ENCODE data around the gene ACD. TPM values are rescaled to one million over a fixed set of nuclear protein-coding genes. Genes with fewer than 3 reads are reported as not detected.

ACD gene
- polyA plus RNA-seq, 1 donor from 2014 or later: 48.6 TPM

Other genes with a start within 250 kb of the ACD start
- gene ZDHHC1, start 243.8 kb downstream of the ACD start, polyA plus RNA-seq: 0.33 TPM
- not detected for gene HSD11B2, start 229.1 kb downstream of the ACD start, polyA plus RNA-seq
- 160 TPM for gene ATP6V0D1, start 179.1 kb downstream of the ACD start, polyA plus RNA-seq
- not detected for gene AGRP, start 176.7 kb downstream of the ACD start, polyA plus RNA-seq
- 43.8 TPM for gene RIPOR1, start 131.4 kb downstream of the ACD start, polyA plus RNA-seq
- gene CTCF, start 97.7 kb downstream of the ACD start, polyA plus RNA-seq: 70.9 TPM
- 14.5 TPM for gene CARMIL2, start 15.1 kb downstream of the ACD start, polyA plus RNA-seq
- 18.5 TPM for gene PARD6A, start 700 bp upstream of the ACD start, polyA plus RNA-seq
- gene ENKD1, start 6.5 kb upstream of the ACD start, polyA plus RNA-seq: 1.8 TPM
- 8.2 TPM for gene C16orf86, start 6.6 kb upstream of the ACD start, polyA plus RNA-seq
- 13.4 TPM for gene GFOD2, start 59.1 kb upstream of the ACD start, polyA plus RNA-seq
- 10.9 TPM for gene RANBP10, start 146.3 kb upstream of the ACD start, polyA plus RNA-seq
- not detected for gene TSNAXIP1, start 146.6 kb upstream of the ACD start, polyA plus RNA-seq
- gene THAP11, start 182.1 kb upstream of the ACD start, polyA plus RNA-seq: 101 TPM
- 111 TPM for gene NUTF2, start 186.7 kb upstream of the ACD start, polyA plus RNA-seq
- gene CENPT, start 187.4 kb upstream of the ACD start, polyA plus RNA-seq: 13.4 TPM
- gene EDC4, start 212.8 kb upstream of the ACD start, polyA plus RNA-seq: 18.6 TPM
- 0.95 TPM for gene NRN1L, start 224.6 kb upstream of the ACD start, polyA plus RNA-seq
- 22.4 TPM for gene PSKH1, start 233.0 kb upstream of the ACD start, polyA plus RNA-seq